Measurements from ENCODE around the gene CDC42BPG. TPM values are rescaled to one million over a fixed set of nuclear protein-coding genes. Genes with fewer than 3 reads are reported as not detected.

Gene CDC42BPG
- total and polyA plus RNA-seq, 9 of the 15 experiments (the other 6 are each of a cell fraction or from before 2014, with no cell fraction given), result 0.04 to 8.8 (median 2.1) TPM

- DNase-seq (ENCODE audit: extremely low read depth in 1 of 4, low spot score in 3 of 4) (peak; percentile 40 to 70 (median 56)), FAIRE-seq (no peak)
- 6% methylated on average over 34 of the region's 44 CpGs for WGBS (ENCODE audit: insufficient coverage, low coverage, missing lambda C conversion rate)
These were observed 34.6 kb downstream of the CDC42BPG start for GRCh38 chr11:64809781-64810241.

More at GRCh38 chr11:64809781-64810241, 34.6 kb downstream of the CDC42BPG start:
- Histone ChIP-seq H3K9me1 (ENCODE audit: control insufficient read depth, insufficient read depth, low read length) (no peaks in the 10 kb centered on the region), H3K4me1 (replicated peaks in 1 of 2; ENCODE audit: control insufficient read depth in 2 of 2, insufficient read depth in 2 of 2, low read length in 2 of 2) (peaks cover 5 to 25% of the 10 kb centered on the region in 2 experiments), H4K20me1 (replicated peaks; ENCODE audit: control insufficient read depth, insufficient read depth, low read length) (no peaks in the 10 kb centered on the region), H3K9ac (ENCODE audit: insufficient read depth in 1 of 2, low read depth in 2 of 2, low read length in 2 of 2) (peak overlapping the region; percentile 62 to 94), H3K27me3 (ENCODE audit: control insufficient read depth in 2 of 2, insufficient read depth in 2 of 2, low read length in 2 of 2) (no peaks in the 10 kb centered on the region), H3K79me2 (ENCODE audit: control insufficient read depth, insufficient read depth, low read length) (peaks cover 15% of the 10 kb centered on the region), H2AFZ (ENCODE audit: low read depth, low read length) (peak overlapping the region; percentile 97), H3K9me3 (replicated peaks; ENCODE audit: control insufficient read depth, insufficient read depth, low read depth, low read length) (no peaks in the 10 kb centered on the region), H3K36me3 (ENCODE audit: control insufficient read depth, insufficient read depth, low read length) (peaks cover 45% of the 10 kb centered on the region; the same call in 2 of the 3 replicates), H3K27ac (ENCODE audit: extremely low read depth, low read depth, low read length) (peak overlapping the region; percentile 32; the same call in 1 of the 3 replicates), H3K4me2 (ENCODE audit: insufficient read depth, low read length) (peak overlapping the region; percentile 79), H3K4me3 (peak overlapping the region; percentile 90)
- peak; percentile 50 for ATAC-seq
- intact Hi-C loops (cut with micrococcal nuclease), result no loop called here
- CTCF ChIA-PET (ENCODE audit: low intra/inter-chr PET ratio), result interaction anchor here (0.6 kb wide), 1 partner anchor 33 kb away, joined by 3 read pairs; no protein-coding TSS in a partner anchor
- in situ Hi-C loops (cut with MboI), result no loop called here
- TF ChIP-seq PHF8 (IDR thresholded peaks at IDR 0.05; ENCODE audit: borderline replicate concordance, low read length) (no peak), LARP7 (IDR thresholded peaks at IDR 0.05) (no peak), TCF15 (CRISPR knock-in tag; IDR thresholded peaks at IDR 0.05) (no peak), ZNF184 (CRISPR knock-in tag; IDR thresholded peaks at IDR 0.05) (no peak), HNRNPH1 (optimal IDR thresholded peaks at IDR 0.05; ENCODE audit: low read depth, low read length) (no peak), RBBP5 (IDR thresholded peaks at IDR 0.05; ENCODE audit: borderline replicate concordance, insufficient read depth, low read length, poor library complexity, severe bottlenecking) (peak; percentile 17), PKNOX1 (IDR thresholded peaks at IDR 0.05) (peak; percentile 78), ZNF668 (CRISPR knock-in tag; IDR thresholded peaks at IDR 0.05) (no peak), FOXK2 (conservative IDR thresholded peaks at IDR 0.05 in 1 of 2, IDR thresholded peaks at IDR 0.05 in 1 of 2; ENCODE audit: low read depth in 2 of 2) (no peak), HLTF (IDR thresholded peaks at IDR 0.05) (no peak), ARID3B (CRISPR knock-in tag; IDR thresholded peaks at IDR 0.05; ENCODE audit: borderline replicate concordance) (no peak), ZNF134 (CRISPR knock-in tag; conservative IDR thresholded peaks at IDR 0.05) (no peak), E2F6 (IDR thresholded peaks at IDR 0.05; ENCODE audit: borderline replicate concordance in 1 of 2, extremely low read depth in 1 of 2, insufficient read depth in 1 of 2, insufficient read length in 1 of 2, low read depth in 1 of 2, low read length in 1 of 2, poor library complexity in 1 of 2, severe bottlenecking in 1 of 2) (peak in 1 of 2 experiments; percentile 52), HDGF (IDR thresholded peaks at IDR 0.05) (0 out of 2 replicates have a peak, but pooled peaks have one; percentile 40)
- no TSS peak for BruUV-seq (replicated peaks)
- POLR2A ChIA-PET, result interaction anchor here (0.7 to 1.8 kb wide), 3 partner anchors 31 to 306 kb away, joined by 3 to 6 read pairs (median 5); partner anchors contain the start of gene SF1

Data from K562 (cell line).